Measurements from ENCODE around the gene SPECC1L. TPM values are rescaled to one million over a fixed set of nuclear protein-coding genes. Genes with fewer than 3 reads are reported as not detected.

The SPECC1L gene
- total and polyA plus RNA-seq, 2 of the 8 experiments (the other 6 are each of a cell fraction or from before 2014, with no cell fraction given), result 15.7 to 61.6 TPM

DNA sequence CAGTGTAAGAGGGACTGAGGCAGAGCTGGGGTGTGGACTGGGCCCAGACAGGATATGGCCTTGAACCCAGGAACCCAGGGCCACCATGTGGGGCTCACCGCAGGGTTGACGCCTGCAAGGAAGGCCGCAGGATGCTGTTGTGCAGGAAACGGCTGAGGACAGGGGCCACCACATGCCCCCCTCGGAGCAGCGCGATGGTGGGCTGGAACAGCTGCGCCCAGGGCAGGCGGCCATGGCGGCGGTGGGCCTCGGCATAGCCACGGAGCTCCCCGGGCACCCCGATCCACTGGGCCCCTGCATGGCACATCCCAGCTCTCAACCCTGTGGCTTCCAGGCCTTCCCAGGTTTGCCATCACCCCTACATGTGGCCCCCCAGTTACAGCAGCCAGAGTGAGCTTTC, 37.9 kb upstream of the SPECC1L start:
- no peak overlapping the region for H2AFZ ChIP-seq (ENCODE audit: low read length)
- no peak overlapping the region for H2BK5ac ChIP-seq (ENCODE audit: low read depth, low read length)
- H2BK15ac ChIP-seq (ENCODE audit: low read length), result no peak overlapping the region
- H3K23ac ChIP-seq (ENCODE audit: insufficient read length), result no peak overlapping the region
- H3K4me1 ChIP-seq (replicated peaks in 1 of 4; ENCODE audit: control insufficient read depth in 3 of 4, insufficient read depth in 4 of 4, low read length in 3 of 4), result peaks cover 0 to 5% (median 4%) of the 10 kb centered on the region in 4 experiments; a peak in 3 of 7 replicates
- no peak overlapping the region for H2BK20ac ChIP-seq (ENCODE audit: low read length)
- H3K14ac ChIP-seq (ENCODE audit: insufficient read length), result no peak overlapping the region
- H3K79me2 ChIP-seq (ENCODE audit: control insufficient read depth in 1 of 2, insufficient read depth in 2 of 2, low read length in 2 of 2), result no peaks in the 10 kb centered on the region
- DNase-seq (ENCODE audit: low read depth in 1 of 2, low spot score in 2 of 2) (no peak), FAIRE-seq (no peak)
- no peaks in the 10 kb centered on the region for H3K36me3 ChIP-seq (ENCODE audit: control insufficient read depth in 2 of 4, insufficient read depth in 4 of 4, low read length in 3 of 4)
- H3K23me2 ChIP-seq (ENCODE audit: low read depth, low read length), result no peaks in the 10 kb centered on the region
- ChIA-PET POLR2A (ENCODE audit: partially characterized antibody) (no interaction called here), CTCF (ENCODE audit: partially characterized antibody) (interaction anchor here (0.6 to 6.9 kb wide), 9 partner anchors 7 to 674 kb away, joined by 3 to 96 read pairs (median 20); partner anchors contain the start of gene GGT5)
- H3K4ac ChIP-seq (replicated peaks; ENCODE audit: insufficient read length, low read depth, low read length), result no peak overlapping the region
- H4K91ac ChIP-seq (replicated peaks; ENCODE audit: insufficient read length, low read length), result no peak overlapping the region
- no peak overlapping the region for H3K4me2 ChIP-seq (ENCODE audit: insufficient read depth in 1 of 2, low read depth in 2 of 2, low read length in 2 of 2)
- no peak overlapping the region for H2AK5ac ChIP-seq (ENCODE audit: low read depth, low read length)
- no peak overlapping the region for H3K18ac ChIP-seq (ENCODE audit: extremely low read depth, low read length)
- no peaks in the 10 kb centered on the region for H4K20me1 ChIP-seq (replicated peaks in 1 of 2; ENCODE audit: control insufficient read depth in 1 of 2, insufficient read depth in 2 of 2, low read length in 2 of 2)
- H3K9ac ChIP-seq (replicated peaks in 1 of 4; ENCODE audit: extremely low read depth in 1 of 4, low read depth in 3 of 4, low read length in 3 of 4), result no peak overlapping the region
- H4K5ac ChIP-seq (ENCODE audit: insufficient read length, low read depth, low read length), result no peak overlapping the region
- WGBS, 2 experiments (ENCODE audit: extremely low coverage in 1 of 2, insufficient coverage in 1 of 2, insufficient read length in 1 of 2, insufficient replicate concordance in 2 of 2, low coverage in 1 of 2, low lambda C conversion rate in 2 of 2, missing lambda C conversion rate in 1 of 2), result 85% methylated on average over 15 of the region's 15 CpGs; no CpG with 5 or more reads in 1 of the 2 experiments
- H4K8ac ChIP-seq (ENCODE audit: extremely low read depth, insufficient read depth, low read length), result no peak overlapping the region
- no peaks in the 10 kb centered on the region for H3K79me1 ChIP-seq (ENCODE audit: low read depth, low read length)
- H2BK120ac ChIP-seq (replicated peaks; ENCODE audit: low read depth, low read length), result no peak overlapping the region
- no peak overlapping the region for H3K27ac ChIP-seq (ENCODE audit: low read depth, low read length)
- no peaks in the 10 kb centered on the region for H3K9me3 ChIP-seq (ENCODE audit: insufficient read depth in 2 of 2, low read depth in 1 of 2, low read length in 1 of 2)
- H2BK12ac ChIP-seq (ENCODE audit: low read depth, low read length), result no peak overlapping the region
- no peak overlapping the region for H3K56ac ChIP-seq (replicated peaks; ENCODE audit: insufficient read length, low read depth, low read length)
- H3K27me3 ChIP-seq (replicated peaks in 1 of 4; ENCODE audit: control insufficient read depth in 3 of 4, extremely low read depth in 1 of 4, insufficient read depth in 3 of 4, low read length in 3 of 4), result no peaks in the 10 kb centered on the region; a peak in 2 of 7 replicates
- H3K4me3 ChIP-seq (ENCODE audit: extremely low read depth in 1 of 4, insufficient read depth in 2 of 4, low read depth in 3 of 4, low read length in 4 of 4), result no peak overlapping the region
